Endothelial cell of umbilical vein (primary cell): ENCODE data around the gene ITPKC. TPM values are rescaled to one million over a fixed set of nuclear protein-coding genes. Genes with fewer than 3 reads are reported as not detected.

Experiments
- BruUV-seq: library from RNA; stranded (reverse); fragments of 400-500 nt; replicated peaks from 2 replicates; lab custom pipeline; 2021; lab: Mats Ljungman, UMichigan
- CTCF ChIA-PET: fragments of 300-600, 350-600 bp; sonication (Branson Sonifier 250); formaldehyde crosslinking; loops from one replicate; lab custom pipeline; 2021; ENCODE audit warnings: antibody characterized with exemption, inconsistent platforms; lab: Charles Lee
- POLR2A ChIA-PET: fragments of 300-600, 350-600 bp; sonication (Branson Sonifier 250); formaldehyde crosslinking; loops from one replicate; lab custom pipeline; 2021; ENCODE audit warnings: antibody characterized with exemption, inconsistent platforms; lab: Charles Lee
- DNase-seq: peaks from one replicate; pipeline ENCODE4 v3.0.0-alpha.2; 2011; ENCODE audit warnings: low read depth, low spot score
- FAIRE-seq: peaks from 2 replicates; lab custom pipeline; 2011; peaks lifted over from hg19 to GRCh38; lab: Jason Lieb, UNC
- H2AFZ ChIP-seq: 2 replicates; pipeline ENCODE4 v1.6.0; 2012; ENCODE audit warnings: low read depth, low read length, control low read depth, inconsistent platforms
- H3K27ac ChIP-seq: 2 replicates; pipeline ENCODE4 v1.5.1; 2011; ENCODE audit warnings: low read depth, mild to moderate bottlenecking, control low read depth, low read length, moderate library complexity; ENCODE audit not compliant: insufficient read depth
- H3K27me3 ChIP-seq, 2 experiments: 2 replicates each; pipeline versions ENCODE4 v1.6.0 to v1.6.1; 2011; ENCODE audit warnings: low read length in 2 of 2, mixed read lengths in 1 of 2; ENCODE audit not compliant: control insufficient read depth in 2 of 2, insufficient read depth in 2 of 2
- H3K36me3 ChIP-seq, 2 experiments: 2 replicates in 1 of 2; 3 replicates in 1 of 2; pipeline ENCODE4 v1.5.1; 2011; ENCODE audit warnings: low read length in 2 of 2, mild to moderate bottlenecking in 1 of 2, moderate library complexity in 1 of 2; ENCODE audit not compliant: control insufficient read depth in 2 of 2, insufficient read depth in 2 of 2; ENCODE audit errors: extremely low read depth in 1 of 2
- H3K4me1 ChIP-seq: 3 replicates; pipeline ENCODE4 v1.5.1; 2011; ENCODE audit warnings: mild to moderate bottlenecking, low read length; ENCODE audit not compliant: control insufficient read depth, insufficient read depth; ENCODE audit errors: extremely low read depth
- H3K4me2 ChIP-seq: 2 replicates; pipeline ENCODE4 v1.6.1; 2011; ENCODE audit warnings: low read length, control low read depth, mixed read lengths; ENCODE audit not compliant: insufficient read depth
- H3K4me3 ChIP-seq, 3 experiments: fragments of 200-600 bp in 1 of 3; sonication (generic), shearing (Covaris generic) in 1 of 3; replicated peaks in 1 of 3; 2 replicates each; pipeline ENCODE4 v1.5.1; 2011 to 2016; ENCODE audit warnings: control low read depth in 3 of 3, low read length in 3 of 3, mild to moderate bottlenecking in 2 of 3, inconsistent platforms in 1 of 3, low read depth in 1 of 3, moderate library complexity in 1 of 3; ENCODE audit not compliant: insufficient read depth in 1 of 3
- H3K79me2 ChIP-seq: 2 replicates; pipeline ENCODE4 v1.6.0; 2012; ENCODE audit warnings: low read length, inconsistent platforms; ENCODE audit not compliant: control insufficient read depth, insufficient read depth
- H3K9ac ChIP-seq: replicated peaks from 2 replicates; pipeline ENCODE3; 2011; ENCODE audit warnings: low read length, control low read depth; ENCODE audit not compliant: insufficient read depth; ENCODE audit errors: extremely low read depth
- H3K9me1 ChIP-seq: replicated peaks from 3 replicates; pipeline ENCODE4 v1.6.0; 2011; ENCODE audit warnings: mild to moderate bottlenecking, low read length; ENCODE audit not compliant: control insufficient read depth, insufficient read depth; ENCODE audit errors: extremely low read depth
- H3K9me3 ChIP-seq: replicated peaks from 2 replicates; pipeline ENCODE4 v1.5.1; 2012; ENCODE audit warnings: low read length, inconsistent platforms; ENCODE audit not compliant: control insufficient read depth, insufficient read depth
- H4K20me1 ChIP-seq: replicated peaks from 2 replicates; pipeline ENCODE3; 2011; ENCODE audit warnings: mild to moderate bottlenecking, low read length; ENCODE audit not compliant: control insufficient read depth, insufficient read depth; ENCODE audit errors: extremely low read depth
- EZH2 ChIP-seq: IDR thresholded peaks from 2 replicates; pipeline ENCODE4 v1.6.1; 2012; ENCODE audit warnings: borderline replicate concordance, low read depth, mild to moderate bottlenecking, moderate library complexity, low read length, inconsistent platforms; ENCODE audit not compliant: severe bottlenecking
- FOS ChIP-seq: IDR thresholded peaks from 2 replicates; pipeline ENCODE4 v1.6.1; 2011; ENCODE audit warnings: mild to moderate bottlenecking, low read length, moderate library complexity, borderline replicate concordance; ENCODE audit not compliant: insufficient read depth
- GATA2 ChIP-seq: IDR thresholded peaks from 2 replicates; pipeline ENCODE4 v1.7.0; 2011; ENCODE audit warnings: low read depth, mild to moderate bottlenecking, moderate library complexity, mixed read lengths, low read length; ENCODE audit not compliant: insufficient read length, insufficient read depth
- JUN ChIP-seq: IDR thresholded peaks from 2 replicates; pipeline ENCODE4 v1.6.1; 2011; ENCODE audit warnings: borderline replicate concordance, low read depth; ENCODE audit not compliant: insufficient read length, insufficient read depth
- MYC ChIP-seq: IDR thresholded peaks from one replicate; pipeline ENCODE4 v1.6.1; 2011; ENCODE audit warnings: mild to moderate bottlenecking, low read depth, low read length
- POLR2A ChIP-seq: IDR thresholded peaks from 2 replicates; pipeline ENCODE4 v1.6.1; 2012; ENCODE audit warnings: low read depth, mild to moderate bottlenecking, control low read depth, low read length
- POLR2AphosphoS5 ChIP-seq: IDR thresholded peaks from 2 replicates; pipeline ENCODE4 v1.6.1; 2012; ENCODE audit warnings: low read depth, mild to moderate bottlenecking, control low read depth, low read length, moderate library complexity; ENCODE audit not compliant: insufficient read depth
- dilution Hi-C: fragments of 300-500 bp; cut with MboI; formaldehyde crosslinking; loops from one replicate; pipeline ENCODE4 v1.15.0; 2019; ENCODE audit warnings: low sequenced_read_pairs; ENCODE audit not compliant: extremely low pct_ligation_motif_present
- intact Hi-C: fragments of 100-400 bp; cut with micrococcal nuclease; formaldehyde crosslinking; loops from one replicate; pipeline ENCODE4 v1.10.0; 2022
- polyA plus RNA-seq, 4 experiments: library from polyadenylated mRNA; depleted of rRNA in 3 of 4; stranded (reverse) in 3 of 4; unstranded in 1 of 4; fragments of >200 nt; gene quantifications; 2 replicates each; pipeline versions ENCODE4 v1.2.1 to v1.2.3, GENCODE V29; 2011 to 2012; ENCODE audit warnings: missing spikeins in 1 of 4
- total RNA-seq: library from RNA; stranded (reverse); gene quantifications from 2 replicates; pipeline ENCODE4 v1.2.3, GENCODE V29; 2021
- TF ChIP-seq, protein P1 (sequence below): IDR thresholded peaks from 2 replicates; pipeline ENCODE4 v1.6.1; 2011; ENCODE audit not compliant: insufficient read depth, insufficient read length
- TF ChIP-seq, protein P2 (sequence below), 2 donors: IDR thresholded peaks; 1 replicate in 1 of 2; 2 replicates in 1 of 2; pipeline ENCODE4 v1.5.1; 2011; ENCODE audit warnings: low read length in 2 of 2, mild to moderate bottlenecking in 2 of 2, moderate library complexity in 2 of 2, control low read depth in 1 of 2, inconsistent platforms in 1 of 2, low read depth in 1 of 2; ENCODE audit not compliant: insufficient read depth in 1 of 2; ENCODE audit errors: extremely low read depth in 1 of 2

Gene ITPKC
- total and polyA plus RNA-seq, 2 donors (not counting 3 experiments of a cell fraction or from before 2014, with no cell fraction given) = 7.3 to 16.1 TPM

DNA sequence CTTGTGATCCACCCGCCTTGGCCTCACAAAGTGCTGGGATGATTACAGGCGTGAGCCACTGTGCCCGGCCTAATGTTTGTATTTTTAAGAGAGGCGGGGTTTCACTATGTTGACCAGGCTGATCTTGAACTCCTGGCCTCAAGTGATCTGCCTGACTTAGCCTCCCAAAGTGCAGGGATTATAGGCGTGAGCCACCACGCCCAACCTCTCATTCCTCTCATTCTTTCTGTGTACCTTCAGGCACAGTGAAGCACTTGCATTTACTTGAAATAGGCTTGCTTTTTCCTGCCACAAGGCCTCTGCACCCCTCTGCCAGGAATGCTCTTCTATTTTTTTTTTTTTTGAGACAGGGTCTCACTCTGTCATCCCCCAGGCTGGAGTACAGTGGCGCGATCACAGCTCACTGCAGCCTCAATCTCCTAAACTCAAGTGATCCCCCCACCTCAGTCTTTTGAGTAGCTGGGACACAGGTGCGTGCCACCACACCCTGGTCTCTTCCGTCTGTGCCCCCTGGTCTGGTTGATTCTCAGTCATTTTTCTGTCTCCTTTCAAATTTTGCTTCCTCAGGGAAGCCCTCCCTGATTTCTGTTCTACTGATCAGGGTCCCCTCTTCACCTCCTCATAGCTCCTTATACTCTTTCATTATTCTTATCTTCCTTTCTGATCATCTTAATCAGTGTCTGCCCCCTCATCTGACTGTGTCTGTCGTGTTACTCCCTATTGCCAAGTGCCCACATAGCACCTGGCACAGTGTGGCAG lies 18.3 kb downstream of the ITPKC start:
- H3K4me1 ChIP-seq = no peaks in the 10 kb centered on the region
- H3K79me2 ChIP-seq = no peaks in the 10 kb centered on the region
- H3K27ac ChIP-seq = no peak overlapping the region
- no peak overlapping the region for H2AFZ ChIP-seq
- no peaks in the 10 kb centered on the region for H3K9me3 ChIP-seq
- DNase-seq (no peak), FAIRE-seq (no peak)
- H3K4me3 ChIP-seq = no peak overlapping the region
- intact Hi-C loops (no loop called here), dilution Hi-C loops (no loop called here)
- H3K36me3 ChIP-seq = peaks cover 19 to 45% of the 10 kb centered on the region in 2 experiments
- H3K9ac ChIP-seq = no peak overlapping the region
- ChIA-PET POLR2A (no interaction called here), CTCF (interaction anchor here (1.2 kb wide), 1 partner anchor 71 kb away, joined by 3 read pairs; no protein-coding TSS in a partner anchor)
- H3K27me3 ChIP-seq = no peaks in the 10 kb centered on the region
- no peaks in the 10 kb centered on the region for H3K9me1 ChIP-seq
- BruUV-seq = no TSS peak
- no peak overlapping the region for H3K4me2 ChIP-seq
- no peaks in the 10 kb centered on the region for H4K20me1 ChIP-seq
- TF ChIP-seq JUN = no peak
- TF ChIP-seq MYC = no peak
- TF ChIP-seq, protein P1, sequence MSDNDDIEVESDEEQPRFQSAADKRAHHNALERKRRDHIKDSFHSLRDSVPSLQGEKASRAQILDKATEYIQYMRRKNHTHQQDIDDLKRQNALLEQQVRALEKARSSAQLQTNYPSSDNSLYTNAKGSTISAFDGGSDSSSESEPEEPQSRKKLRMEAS = no peak
- no peak for TF ChIP-seq GATA2
- no peak for TF ChIP-seq FOS
- TF ChIP-seq, protein P2, sequence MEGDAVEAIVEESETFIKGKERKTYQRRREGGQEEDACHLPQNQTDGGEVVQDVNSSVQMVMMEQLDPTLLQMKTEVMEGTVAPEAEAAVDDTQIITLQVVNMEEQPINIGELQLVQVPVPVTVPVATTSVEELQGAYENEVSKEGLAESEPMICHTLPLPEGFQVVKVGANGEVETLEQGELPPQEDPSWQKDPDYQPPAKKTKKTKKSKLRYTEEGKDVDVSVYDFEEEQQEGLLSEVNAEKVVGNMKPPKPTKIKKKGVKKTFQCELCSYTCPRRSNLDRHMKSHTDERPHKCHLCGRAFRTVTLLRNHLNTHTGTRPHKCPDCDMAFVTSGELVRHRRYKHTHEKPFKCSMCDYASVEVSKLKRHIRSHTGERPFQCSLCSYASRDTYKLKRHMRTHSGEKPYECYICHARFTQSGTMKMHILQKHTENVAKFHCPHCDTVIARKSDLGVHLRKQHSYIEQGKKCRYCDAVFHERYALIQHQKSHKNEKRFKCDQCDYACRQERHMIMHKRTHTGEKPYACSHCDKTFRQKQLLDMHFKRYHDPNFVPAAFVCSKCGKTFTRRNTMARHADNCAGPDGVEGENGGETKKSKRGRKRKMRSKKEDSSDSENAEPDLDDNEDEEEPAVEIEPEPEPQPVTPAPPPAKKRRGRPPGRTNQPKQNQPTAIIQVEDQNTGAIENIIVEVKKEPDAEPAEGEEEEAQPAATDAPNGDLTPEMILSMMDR (IDR thresholded peaks at IDR 0.05; ENCODE audit: extremely low read depth in 1 of 2, insufficient read depth in 1 of 2, low read depth in 1 of 2, low read length in 2 of 2) = no peak
- no peak for TF ChIP-seq POLR2A
- TF ChIP-seq EZH2 = no peak
- TF ChIP-seq POLR2AphosphoS5 = no peak
